BLaER1 treated with 17β-estradiol and CSF1 and Interleukin-3, amounts not matched to agents 10 nM and 100 nM (cell line): ENCODE results near the gene VPS50.

Experiments
- H3K27ac ChIP-seq, 11 experiments: shearing (Covaris generic); formaldehyde crosslinking; 2 replicates each; pipeline ENCODE4 v1.8.1; 2022
- H3K27me3 ChIP-seq, 11 experiments: shearing (Covaris generic); formaldehyde crosslinking; 2 replicates each; pipeline ENCODE4 v1.8.1; 2022
- H3K36me3 ChIP-seq, 11 experiments: shearing (Covaris generic); formaldehyde crosslinking; 2 replicates each; pipeline ENCODE4 v1.8.1; 2022
- H3K4me1 ChIP-seq, 10 experiments: shearing (Covaris generic); formaldehyde crosslinking; 2 replicates each; pipeline ENCODE4 v1.8.1; 2022
- H3K4me2 ChIP-seq, 11 experiments: shearing (Covaris generic); formaldehyde crosslinking; 2 replicates each; pipeline ENCODE4 v1.8.1; 2022
- H3K4me3 ChIP-seq, 10 experiments: shearing (Covaris generic); formaldehyde crosslinking; 2 replicates each; pipeline ENCODE4 v1.8.1; 2022
- H3K9ac ChIP-seq, 11 experiments: shearing (Covaris generic); formaldehyde crosslinking; 2 replicates each; pipeline ENCODE4 v1.8.1; 2022
- H3K9me3 ChIP-seq, 11 experiments: shearing (Covaris generic); formaldehyde crosslinking; replicated peaks in 1 of 11; 2 replicates each; pipeline ENCODE4 v1.8.1; 2022
- H4K20me1 ChIP-seq, 11 experiments: shearing (Covaris generic); formaldehyde crosslinking; 2 replicates each; pipeline ENCODE4 v1.8.1; 2022
- Cebpa-rat ChIP-seq, 11 experiments: shearing (Covaris generic); IDR thresholded peaks; 2 replicates each; pipeline ENCODE4 v1.8.1; 2022

The VPS50 gene

GRCh38 chr7:93265220-93265619, 33.1 kb downstream of the VPS50 start:
- Histone ChIP-seq H3K4me3 (no peak overlapping the region), H3K9ac (no peak overlapping the region), H3K9me3 (no peaks in the 10 kb centered on the region), H3K4me1 (peaks cover 0 to 8% (median 1%) of the 10 kb centered on the region in 10 experiments; a peak in 7 of 20 replicates), H3K27ac (no peak overlapping the region), H3K27me3 (no peaks in the 10 kb centered on the region), H4K20me1 (peaks cover 0 to 6% (median 0%) of the 10 kb centered on the region in 11 experiments; a peak in 1 of 22 replicates), H3K36me3 (peaks cover 0 to 62% (median 8%) of the 10 kb centered on the region in 11 experiments; a peak in 10 of 22 replicates), H3K4me2 (no peak overlapping the region)
- TF ChIP-seq Cebpa-rat (IDR thresholded peaks at IDR 0.05) = no peak

GRCh38 chr7:93279541-93279940, 47.4 kb downstream of the VPS50 start:
- Histone ChIP-seq H3K4me2 (no peak overlapping the region), H4K20me1 (no peaks in the 10 kb centered on the region), H3K9ac (no peak overlapping the region), H3K36me3 (peaks cover 14 to 48% (median 28%) of the 10 kb centered on the region in 11 experiments; a peak in 21 of 22 replicates), H3K27ac (no peak overlapping the region), H3K4me1 (peaks cover 0 to 9% (median 0%) of the 10 kb centered on the region in 10 experiments; a peak in 2 of 20 replicates), H3K27me3 (no peaks in the 10 kb centered on the region), H3K4me3 (no peak overlapping the region), H3K9me3 (no peaks in the 10 kb centered on the region)
- no peak for TF ChIP-seq Cebpa-rat (IDR thresholded peaks at IDR 0.05)

- Histone ChIP-seq H3K36me3 (peaks cover 0 to 27% (median 6%) of the 10 kb centered on the region in 11 experiments; a peak in 8 of 22 replicates), H4K20me1 (no peaks in the 10 kb centered on the region), H3K9me3 (no peaks in the 10 kb centered on the region), H3K4me2 (no peak overlapping the region), H3K4me1 (no peaks in the 10 kb centered on the region), H3K9ac (no peak overlapping the region), H3K4me3 (no peak overlapping the region), H3K27ac (no peak overlapping the region), H3K27me3 (no peaks in the 10 kb centered on the region)
- TF ChIP-seq Cebpa-rat (IDR thresholded peaks at IDR 0.05) = no peak
These were observed 52.7 kb downstream of the VPS50 start for GRCh38 chr7:93284908-93285307.

GRCh38 chr7:93293229-93293628, 61.1 kb downstream of the VPS50 start:
- Histone ChIP-seq H3K36me3 (peaks cover 0 to 65% (median 11%) of the 10 kb centered on the region in 11 experiments; a peak in 12 of 22 replicates), H3K27ac (no peak overlapping the region), H3K4me1 (no peaks in the 10 kb centered on the region), H3K27me3 (no peaks in the 10 kb centered on the region), H3K9ac (no peak overlapping the region), H4K20me1 (no peaks in the 10 kb centered on the region; a peak in 1 of 22 replicates), H3K9me3 (no peaks in the 10 kb centered on the region), H3K4me3 (no peak overlapping the region), H3K4me2 (no peak overlapping the region)
- no peak for TF ChIP-seq Cebpa-rat (IDR thresholded peaks at IDR 0.05)

- Histone ChIP-seq H3K4me2 (no peak overlapping the region), H3K36me3 (peaks cover 0 to 75% (median 16%) of the 10 kb centered on the region in 11 experiments; a peak in 13 of 22 replicates), H4K20me1 (no peaks in the 10 kb centered on the region; a peak in 1 of 22 replicates), H3K9ac (no peak overlapping the region), H3K4me1 (no peaks in the 10 kb centered on the region), H3K27ac (no peak overlapping the region), H3K27me3 (no peaks in the 10 kb centered on the region), H3K4me3 (no peak overlapping the region), H3K9me3 (no peaks in the 10 kb centered on the region)
- TF ChIP-seq Cebpa-rat (IDR thresholded peaks at IDR 0.05) = no peak
These were observed 66.0 kb downstream of the VPS50 start for GRCh38 chr7:93298206-93298605.

GRCh38 chr7:93298671-93299070, 66.5 kb downstream of the VPS50 start:
- H4K20me1 ChIP-seq = no peaks in the 10 kb centered on the region; a peak in 1 of 22 replicates
- TF ChIP-seq Cebpa-rat (IDR thresholded peaks at IDR 0.05) = no peak
- no peaks in the 10 kb centered on the region for H3K4me1 ChIP-seq
- H3K36me3 ChIP-seq = peaks cover 0 to 70% (median 16%) of the 10 kb centered on the region in 11 experiments; a peak in 13 of 22 replicates
- no peaks in the 10 kb centered on the region for H3K9me3 ChIP-seq
- no peak overlapping the region for H3K4me3 ChIP-seq
- no peak overlapping the region for H3K9ac ChIP-seq
- no peaks in the 10 kb centered on the region for H3K27me3 ChIP-seq
- H3K27ac ChIP-seq = no peak overlapping the region
- H3K4me2 ChIP-seq = no peak overlapping the region

GRCh38 chr7:93301736-93302135, 69.6 kb downstream of the VPS50 start:
- H3K27ac ChIP-seq = no peak overlapping the region
- H3K27me3 ChIP-seq = no peaks in the 10 kb centered on the region
- H3K36me3 ChIP-seq = peaks cover 0 to 61% (median 14%) of the 10 kb centered on the region in 11 experiments; a peak in 12 of 22 replicates
- H3K4me1 ChIP-seq = no peaks in the 10 kb centered on the region
- H3K4me3 ChIP-seq = no peak overlapping the region
- TF ChIP-seq Cebpa-rat (IDR thresholded peaks at IDR 0.05) = no peak
- H3K4me2 ChIP-seq = no peak overlapping the region
- no peak overlapping the region for H3K9ac ChIP-seq
- no peaks in the 10 kb centered on the region for H4K20me1 ChIP-seq
- H3K9me3 ChIP-seq = no peaks in the 10 kb centered on the region

- no peak for TF ChIP-seq Cebpa-rat (IDR thresholded peaks at IDR 0.05)
- H3K9me3 ChIP-seq = no peaks in the 10 kb centered on the region
- H3K9ac ChIP-seq = no peak overlapping the region
- no peak overlapping the region for H3K4me2 ChIP-seq
- no peaks in the 10 kb centered on the region for H3K4me1 ChIP-seq
- H3K4me3 ChIP-seq = no peak overlapping the region
- no peaks in the 10 kb centered on the region for H3K27me3 ChIP-seq
- no peaks in the 10 kb centered on the region for H4K20me1 ChIP-seq
- no peak overlapping the region for H3K27ac ChIP-seq
- H3K36me3 ChIP-seq = peaks cover 0 to 69% (median 7%) of the 10 kb centered on the region in 11 experiments; a peak in 10 of 22 replicates
These were observed 75.0 kb downstream of the VPS50 start for GRCh38 chr7:93307131-93307660.

GRCh38 chr7:93307943-93308342, 75.8 kb downstream of the VPS50 start:
- Histone ChIP-seq H3K9ac (no peak overlapping the region), H3K9me3 (no peaks in the 10 kb centered on the region)
- no peak for TF ChIP-seq Cebpa-rat (IDR thresholded peaks at IDR 0.05)

GRCh38 chr7:93310346-93310745, 78.2 kb downstream of the VPS50 start:
- Histone ChIP-seq H3K36me3 (peaks cover 0 to 92% (median 18%) of the 10 kb centered on the region in 11 experiments; a peak in 15 of 22 replicates), H3K27ac (no peak overlapping the region), H3K4me1 (peaks cover 0 to 2% (median 0%) of the 10 kb centered on the region in 10 experiments; a peak in 1 of 20 replicates), H3K9ac (no peak overlapping the region), H3K4me3 (no peak overlapping the region), H3K27me3 (no peaks in the 10 kb centered on the region), H3K4me2 (no peak overlapping the region), H3K9me3 (no peaks in the 10 kb centered on the region), H4K20me1 (no peaks in the 10 kb centered on the region)
- no peak for TF ChIP-seq Cebpa-rat (IDR thresholded peaks at IDR 0.05)

More at GRCh38 chr7:93307943-93308342, 75.8 kb downstream of the VPS50 start:
- H3K27ac ChIP-seq = no peak overlapping the region
- no peaks in the 10 kb centered on the region for H4K20me1 ChIP-seq
- H3K4me1 ChIP-seq = no peaks in the 10 kb centered on the region
- peaks cover 0 to 77% (median 14%) of the 10 kb centered on the region in 11 experiments; a peak in 15 of 22 replicates for H3K36me3 ChIP-seq
- H3K4me2 ChIP-seq = no peak overlapping the region
- H3K27me3 ChIP-seq = no peaks in the 10 kb centered on the region
- H3K4me3 ChIP-seq = no peak overlapping the region
